Measurements from ENCODE around the gene C1QTNF9. TPM values are rescaled to one million over a fixed set of nuclear protein-coding genes. Genes with fewer than 3 reads are reported as not detected.

C1QTNF9 gene
- total and polyA plus RNA-seq, 8 donors: 0.08 to 2.3 (median 0.31) TPM; not detected in 4

DNA sequence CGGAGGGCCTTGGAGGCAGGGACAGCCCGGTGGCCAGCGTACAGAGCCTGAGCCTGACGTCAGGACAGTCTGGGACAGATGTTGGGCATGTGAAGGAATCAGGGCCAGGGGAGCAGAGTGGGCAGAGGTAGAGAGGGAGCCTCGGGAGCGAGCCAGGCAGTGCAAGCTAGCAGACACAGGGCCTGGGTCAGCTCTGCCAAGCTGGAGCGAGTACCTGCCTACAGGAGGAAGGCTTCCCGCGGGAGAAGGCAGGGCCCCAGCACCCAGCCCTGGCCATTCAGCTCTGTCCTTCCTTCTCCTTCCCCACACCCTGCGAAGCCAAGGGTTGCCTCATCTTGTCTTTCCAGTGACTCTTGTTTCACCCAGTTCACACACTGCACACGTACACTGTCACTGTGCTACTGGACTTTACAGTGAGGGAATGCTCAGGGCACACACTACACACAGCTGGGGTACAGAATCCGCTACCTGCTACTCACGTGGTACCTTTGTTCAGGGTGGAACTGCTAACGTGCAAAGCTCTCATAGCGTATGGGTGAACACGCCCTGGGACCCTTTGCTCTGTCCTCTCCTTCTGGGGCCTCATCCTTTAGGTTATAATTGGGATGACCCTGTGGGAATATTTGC is 9.8 kb upstream of the C1QTNF9 start:
- 93 to 97% (median 97%) methylated on average over 16 of the region's 16 CpGs for WGBS, 5 donors

DNA sequence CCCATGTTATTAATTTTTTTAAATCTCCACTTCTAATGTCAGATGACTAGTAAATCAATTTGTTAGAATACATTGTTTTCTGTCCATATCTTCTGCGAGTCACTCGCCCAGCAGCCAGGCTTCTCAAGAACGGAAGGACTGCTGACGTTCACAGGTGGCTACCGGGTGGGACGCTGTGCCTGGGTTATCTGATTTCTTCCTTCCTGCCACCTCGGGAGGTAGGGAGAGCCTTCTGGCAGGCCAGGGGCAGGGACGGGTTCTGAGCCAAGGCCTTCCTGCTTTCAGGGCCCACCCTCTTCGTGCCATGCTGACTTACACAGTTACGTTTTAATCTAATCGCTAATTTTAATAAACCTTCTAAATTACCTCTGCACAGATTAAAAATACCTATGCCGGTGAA is 7.9 kb upstream of the C1QTNF9 start:
- peaks cover 36 to 94% (median 89%) of the 10 kb centered on the region in 4 donors for H3K36me3 ChIP-seq
- 37 to 63% (median 54%) methylated on average over 12 of the region's 12 CpGs for WGBS, 5 donors
- intact Hi-C loops (cut with DNase I; ENCODE audit: low total_unique reads): no loop called here

More for the DNA sequence above, 9.8 kb upstream of the C1QTNF9 start:
- Histone ChIP-seq H3K4me1 (peaks cover 0 to 22% (median 6%) of the 10 kb centered on the region in 4 donors), H3K27me3 (no peaks in the 10 kb centered on the region), H3K27ac (no peak overlapping the region), H3K36me3 (peaks cover 43 to 100% (median 98%) of the 10 kb centered on the region in 4 donors), H3K9me3 (no peaks in the 10 kb centered on the region), H3K4me3 (no peak overlapping the region)
- intact Hi-C loops (cut with DNase I; ENCODE audit: low total_unique reads): no loop called here
- TF ChIP-seq CTCF (IDR thresholded peaks at IDR 0.05): no peak
- no peak for TF ChIP-seq POLR2A (IDR thresholded peaks at IDR 0.05)
- TF ChIP-seq EP300 (IDR thresholded peaks at IDR 0.05): no peak
- TF ChIP-seq POLR2AphosphoS5 (IDR thresholded peaks at IDR 0.05): no peak
- DNase-seq: no peak

GRCh38 chr13:24301911-24302310 is 7.5 kb upstream of the C1QTNF9 start:
- Histone ChIP-seq H3K4me1 (peaks cover 9 to 35% (median 18%) of the 10 kb centered on the region in 4 donors), H3K36me3 (peaks cover 32 to 89% (median 84%) of the 10 kb centered on the region in 4 donors), H3K27ac (no peak overlapping the region), H3K27me3 (no peaks in the 10 kb centered on the region), H3K9me3 (no peaks in the 10 kb centered on the region), H3K4me3 (no peak overlapping the region)
- intact Hi-C loops (cut with DNase I; ENCODE audit: low total_unique reads): no loop called here
- TF ChIP-seq POLR2AphosphoS5 (IDR thresholded peaks at IDR 0.05): no peak
- TF ChIP-seq EP300 (IDR thresholded peaks at IDR 0.05): no peak
- TF ChIP-seq CTCF (IDR thresholded peaks at IDR 0.05): no peak
- no peak for TF ChIP-seq POLR2A (IDR thresholded peaks at IDR 0.05)
- DNase-seq: peak in 1 of 2 donors; percentile 3
- WGBS, 5 donors: 77 to 89% (median 84%) methylated on average over 7 of the region's 7 CpGs

More for the DNA sequence above, 7.9 kb upstream of the C1QTNF9 start:
- no peak for TF ChIP-seq EP300 (IDR thresholded peaks at IDR 0.05)
- TF ChIP-seq POLR2AphosphoS5 (IDR thresholded peaks at IDR 0.05): peak in 1 of 3 donors; percentile 22
- TF ChIP-seq POLR2A (IDR thresholded peaks at IDR 0.05): no peak
- H3K4me1 ChIP-seq: peaks cover 4 to 30% (median 13%) of the 10 kb centered on the region in 4 donors
- no peaks in the 10 kb centered on the region for H3K9me3 ChIP-seq
- DNase-seq: peak in 1 of 2 donors; percentile 42
- no peak overlapping the region for H3K4me3 ChIP-seq
- no peaks in the 10 kb centered on the region for H3K27me3 ChIP-seq
- no peak overlapping the region for H3K27ac ChIP-seq

DNA sequence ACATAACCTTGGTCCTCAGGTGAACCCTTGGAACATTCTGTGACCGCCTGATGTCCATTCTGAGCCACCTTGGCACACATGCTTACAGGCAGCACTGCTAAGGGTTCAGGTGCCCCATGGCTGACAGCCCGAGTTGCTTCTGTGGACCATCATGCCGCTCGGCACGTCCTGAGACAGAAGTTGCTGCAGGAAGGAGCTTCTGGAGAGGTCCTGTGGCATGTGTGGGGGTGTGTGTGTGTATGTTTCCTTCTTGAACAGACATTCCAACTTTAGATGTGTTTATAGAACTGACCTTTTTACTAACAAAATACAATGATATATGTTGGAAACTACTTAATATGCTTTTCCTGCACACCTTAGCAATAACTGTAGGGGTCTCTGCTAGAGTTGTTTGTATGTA is 4.8 kb upstream of the C1QTNF9 start:
- no peak overlapping the region for H3K27ac ChIP-seq
- H3K36me3 ChIP-seq: peaks cover 8 to 62% (median 57%) of the 10 kb centered on the region in 4 donors
- no peak overlapping the region for H3K4me3 ChIP-seq
- intact Hi-C loops (cut with DNase I; ENCODE audit: low total_unique reads): no loop called here
- H3K9me3 ChIP-seq: no peaks in the 10 kb centered on the region
- peaks cover 21 to 52% (median 29%) of the 10 kb centered on the region in 4 donors for H3K4me1 ChIP-seq
- WGBS, 5 donors: 75 to 93% (median 84%) methylated on average over 5 of the region's 5 CpGs
- DNase-seq: no peak
- TF ChIP-seq CTCF (IDR thresholded peaks at IDR 0.05): no peak
- TF ChIP-seq POLR2AphosphoS5 (IDR thresholded peaks at IDR 0.05): no peak
- TF ChIP-seq POLR2A (IDR thresholded peaks at IDR 0.05): no peak
- no peak for TF ChIP-seq EP300 (IDR thresholded peaks at IDR 0.05)
- no peaks in the 10 kb centered on the region for H3K27me3 ChIP-seq

- no peak overlapping the region for H3K4me3 ChIP-seq
- no peaks in the 10 kb centered on the region for H3K9me3 ChIP-seq
- peaks cover 21 to 39% (median 26%) of the 10 kb centered on the region in 4 donors for H3K4me1 ChIP-seq
- no peaks in the 10 kb centered on the region for H3K27me3 ChIP-seq
- TF ChIP-seq POLR2A (IDR thresholded peaks at IDR 0.05): no peak
- TF ChIP-seq EP300 (IDR thresholded peaks at IDR 0.05): no peak
- no peak for TF ChIP-seq POLR2AphosphoS5 (IDR thresholded peaks at IDR 0.05)
- no peak for TF ChIP-seq CTCF (IDR thresholded peaks at IDR 0.05)
- intact Hi-C loops (cut with DNase I; ENCODE audit: low total_unique reads): no loop called here
- H3K27ac ChIP-seq: peak overlapping the region in 2 of 5 donors; percentile 35 to 48
- no peak for DNase-seq
- WGBS, 5 donors: 24 to 64% (median 35%) methylated on average over 1 of the region's 1 CpG
- H3K36me3 ChIP-seq: peaks cover 5 to 42% (median 37%) of the 10 kb centered on the region in 4 donors
These were observed 2.7 kb upstream of the C1QTNF9 start for GRCh38 chr13:24306632-24307031.
